Fibroblast of skin of right biceps (primary cell): Measurements from ENCODE around the gene ING4.

Experiments
- DNase-seq: peaks from one replicate; pipeline ENCODE4 v3.0.0-alpha.2; 2013

The ING4 gene

GRCh38 chr12:6632026-6632983, 30.6 kb downstream of the ING4 start:
- DNase-seq: peak; percentile 43

- DNase-seq: no peak
Observed at GRCh38 chr12:6631549-6631961, 31.4 kb downstream of the ING4 start.

GRCh38 chr12:6630736-6631135, 32.2 kb downstream of the ING4 start:
- DNase-seq: no peak

DNA sequence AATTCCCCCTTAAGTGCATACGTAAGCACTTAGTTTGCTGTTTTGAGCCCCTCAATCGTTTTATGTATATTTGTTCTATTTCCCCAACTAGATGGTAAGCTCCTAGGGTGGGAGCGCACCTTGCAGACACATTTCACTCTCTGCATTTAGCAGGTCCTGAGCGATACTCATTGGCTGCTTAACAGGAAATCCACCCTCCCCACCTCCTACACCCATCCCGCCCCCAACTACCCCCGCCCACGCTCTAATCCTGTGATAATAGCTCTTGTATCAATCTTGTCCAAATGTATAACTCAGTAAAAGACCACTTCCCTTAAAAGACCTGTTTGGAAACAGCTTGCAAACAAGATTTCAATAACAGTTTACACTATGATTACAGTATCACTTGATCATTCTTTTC, 35.3 kb downstream of the ING4 start:
- no peak for DNase-seq

DNA sequence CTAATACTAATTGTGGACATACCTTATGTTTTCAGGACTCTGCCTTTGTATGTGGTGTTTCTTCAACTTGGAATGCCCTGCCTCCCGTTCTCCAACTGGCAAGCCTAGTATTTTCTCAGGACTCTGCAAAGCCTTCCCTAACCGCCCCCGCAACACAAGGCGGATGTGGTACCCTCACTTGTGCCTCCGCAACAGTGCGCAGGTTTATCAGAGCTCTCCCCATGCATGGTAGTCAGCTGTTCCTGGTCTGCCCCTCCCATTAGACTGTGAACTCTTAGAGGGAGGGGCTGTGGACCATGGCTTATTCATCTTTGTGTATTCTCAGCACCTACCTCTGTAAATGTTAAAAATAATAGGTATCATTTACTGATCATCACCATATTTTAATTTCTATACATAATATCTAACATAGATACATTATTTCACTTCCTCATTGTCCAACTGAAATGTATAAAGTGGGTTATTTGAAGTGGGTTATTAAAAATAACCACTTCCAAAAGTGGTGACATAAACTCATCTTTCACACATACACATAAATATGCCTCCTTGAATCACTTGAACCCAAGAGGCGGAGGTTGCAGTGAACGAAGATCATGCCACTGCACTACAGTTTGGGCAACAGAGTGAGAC, 36.1 kb downstream of the ING4 start:
- DNase-seq: no peak

DNA sequence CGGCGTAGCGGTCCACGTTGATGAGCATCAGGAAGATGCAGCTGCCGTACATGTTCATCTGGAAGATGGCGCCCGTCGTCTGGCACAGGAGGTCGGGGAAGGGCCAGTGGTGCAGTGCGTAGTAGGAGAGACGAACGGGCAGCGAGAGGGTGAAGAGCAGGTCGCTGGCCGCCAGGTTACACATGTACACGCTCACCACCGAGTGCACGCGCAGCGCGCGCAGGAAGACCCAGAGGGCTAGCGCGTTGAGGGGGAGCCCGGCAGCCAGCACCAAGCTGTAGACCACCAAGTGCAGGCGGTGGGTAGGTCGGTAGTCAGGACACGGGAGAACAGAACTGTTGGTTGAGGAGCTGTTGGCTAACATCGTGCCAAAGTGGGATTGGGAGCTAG, 42.0 kb downstream of the ING4 start:
- no peak for DNase-seq

- peak; percentile 70 for DNase-seq
Observed at GRCh38 chr12:6620137-6620884, 42.6 kb downstream of the ING4 start.

DNA sequence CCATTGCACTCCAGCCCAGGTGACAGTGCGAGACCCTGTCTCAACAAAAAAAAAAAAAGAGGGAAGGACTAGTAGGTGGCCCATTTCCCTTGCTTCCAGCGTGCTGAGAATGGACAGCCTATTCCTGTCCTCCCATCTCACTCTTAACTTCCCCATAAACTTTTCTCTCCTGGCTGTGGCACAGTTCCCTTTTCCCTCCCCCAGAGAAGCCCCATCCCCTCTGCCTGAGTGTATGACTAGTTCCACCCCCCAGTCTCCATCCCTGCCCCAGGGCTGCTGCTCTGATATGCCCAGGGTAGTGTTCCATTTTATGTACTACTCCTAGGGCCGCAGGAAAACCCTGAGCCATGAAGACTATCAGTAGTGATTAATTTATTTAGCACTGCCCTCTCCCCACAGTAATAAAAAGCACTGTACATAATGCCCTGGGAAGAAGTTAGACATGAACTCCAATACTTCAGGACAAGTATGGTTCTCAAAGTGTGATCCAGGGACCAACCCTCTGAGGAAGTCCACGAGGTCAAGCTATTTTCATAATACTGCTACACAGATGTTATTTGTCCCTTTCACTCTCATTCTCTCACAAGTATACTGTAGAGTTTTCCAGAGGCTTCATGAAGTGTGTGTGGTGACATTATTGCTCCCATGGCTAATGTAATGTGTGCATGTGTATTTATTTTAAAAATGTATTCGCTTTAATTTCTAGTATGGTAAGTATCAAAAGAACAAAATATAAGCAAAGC, 44.3 kb downstream of the ING4 start:
- DNase-seq: no peak

- no peak for DNase-seq
Observed at GRCh38 chr12:6615802-6616201, 47.1 kb downstream of the ING4 start.

DNA sequence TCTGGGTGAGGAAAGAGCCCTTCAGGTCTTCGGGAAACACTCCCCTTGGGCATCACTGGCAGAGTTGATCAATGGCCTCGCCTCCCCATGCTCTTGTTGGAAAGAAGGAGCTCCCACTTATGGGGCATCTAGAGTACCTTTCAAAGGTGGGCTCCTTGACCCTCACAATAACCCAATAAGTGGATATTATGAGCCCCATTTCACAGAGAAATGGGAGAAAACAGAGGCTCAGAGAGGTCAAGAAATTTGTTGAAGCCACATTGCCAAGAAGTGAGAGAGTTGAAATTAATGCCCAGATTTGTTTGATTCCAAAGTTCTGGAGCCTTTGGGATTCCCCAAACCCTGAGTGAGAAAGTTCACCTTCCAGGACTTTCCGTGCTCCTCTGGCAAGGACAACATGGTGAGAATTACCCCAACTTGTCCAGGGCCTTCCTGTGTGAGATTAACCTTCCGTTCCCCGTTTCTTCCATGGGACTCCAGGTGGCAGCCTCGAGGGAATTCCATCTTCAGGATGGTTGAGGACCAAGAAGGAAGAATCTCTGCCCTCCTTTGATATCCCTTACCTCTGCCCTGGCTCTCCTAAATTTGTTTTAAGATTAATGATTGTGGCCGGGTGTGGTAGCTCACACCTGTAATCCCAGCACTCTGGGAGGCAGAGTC, 48.3 kb downstream of the ING4 start:
- DNase-seq: peak; percentile 35

DNA sequence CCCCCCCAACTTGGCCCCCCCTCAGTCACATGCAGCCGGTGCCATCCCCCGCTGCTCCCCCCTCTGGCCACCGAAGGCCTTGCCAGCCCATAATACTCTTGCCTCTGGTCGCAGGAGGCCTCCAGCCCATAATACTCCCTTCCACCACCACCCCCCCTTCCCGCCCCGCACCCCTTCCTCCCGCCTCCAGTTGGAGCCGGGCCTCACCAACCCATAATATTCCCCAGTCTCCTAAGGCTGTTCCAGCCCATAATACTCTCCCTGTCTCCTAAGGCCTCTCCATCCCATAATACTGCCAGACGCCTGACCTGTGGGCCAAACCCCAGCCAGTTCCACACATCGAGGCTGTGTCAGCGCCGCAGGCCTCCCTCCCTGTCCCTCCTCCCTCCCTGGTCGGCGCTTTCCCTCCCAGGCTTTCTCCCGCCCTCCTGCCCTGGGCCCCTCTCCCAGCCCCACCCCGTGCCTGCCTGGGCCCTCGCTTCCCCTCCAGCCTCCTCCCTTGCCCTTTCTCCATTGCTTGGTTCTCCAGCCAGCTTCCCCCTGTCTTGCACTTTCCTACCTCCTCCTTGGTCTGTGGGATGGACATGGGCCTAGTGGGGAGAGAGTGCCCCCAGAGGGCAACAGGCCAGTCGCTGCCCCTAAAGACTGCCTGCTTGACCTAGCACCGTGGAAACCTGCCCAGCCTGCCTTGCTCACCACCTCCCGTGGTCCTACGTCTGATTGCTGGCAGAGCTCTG, 49.0 kb downstream of the ING4 start:
- peak; percentile 95 for DNase-seq

- peak; percentile 84 for DNase-seq
Observed at GRCh38 chr12:6613015-6613775, 49.7 kb downstream of the ING4 start.

DNA sequence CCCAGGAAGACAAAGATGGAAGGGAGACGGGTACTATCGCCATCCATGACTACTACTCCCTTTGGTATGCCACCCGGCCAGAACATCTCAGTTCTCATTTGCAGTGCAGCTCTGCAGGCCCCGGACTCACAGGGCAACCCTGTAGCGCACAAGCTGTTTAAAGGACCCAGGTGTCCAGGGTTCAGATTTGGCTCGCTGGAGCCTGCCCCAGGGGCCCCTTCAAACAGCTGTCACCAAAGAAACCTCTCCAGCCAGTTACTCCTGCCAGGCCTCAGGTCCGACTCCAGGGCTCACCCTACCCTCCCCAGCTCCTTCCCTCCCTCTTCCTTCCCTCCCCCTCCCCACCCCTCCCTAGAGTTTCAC, 50.3 kb downstream of the ING4 start:
- no peak for DNase-seq

DNA sequence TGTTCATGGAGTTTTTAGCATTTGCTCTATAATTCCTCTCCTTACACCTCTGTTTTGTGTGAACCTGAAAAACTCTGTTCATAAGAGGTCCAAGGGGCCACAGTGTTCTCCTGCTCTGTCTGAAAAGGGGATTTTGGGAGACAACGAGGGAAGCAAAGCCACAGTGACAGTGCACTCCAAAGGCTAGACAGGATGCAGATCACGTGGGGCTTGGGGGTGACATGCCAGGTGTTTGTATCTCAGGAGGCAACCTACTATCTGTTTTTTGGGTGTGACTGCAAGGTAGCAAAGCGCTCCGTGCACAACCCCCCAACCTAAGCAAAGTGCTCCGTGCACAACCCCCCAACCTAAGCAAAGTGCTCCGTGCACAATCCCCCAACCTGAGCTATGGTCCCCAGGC, 50.7 kb downstream of the ING4 start:
- no peak for DNase-seq

DNA sequence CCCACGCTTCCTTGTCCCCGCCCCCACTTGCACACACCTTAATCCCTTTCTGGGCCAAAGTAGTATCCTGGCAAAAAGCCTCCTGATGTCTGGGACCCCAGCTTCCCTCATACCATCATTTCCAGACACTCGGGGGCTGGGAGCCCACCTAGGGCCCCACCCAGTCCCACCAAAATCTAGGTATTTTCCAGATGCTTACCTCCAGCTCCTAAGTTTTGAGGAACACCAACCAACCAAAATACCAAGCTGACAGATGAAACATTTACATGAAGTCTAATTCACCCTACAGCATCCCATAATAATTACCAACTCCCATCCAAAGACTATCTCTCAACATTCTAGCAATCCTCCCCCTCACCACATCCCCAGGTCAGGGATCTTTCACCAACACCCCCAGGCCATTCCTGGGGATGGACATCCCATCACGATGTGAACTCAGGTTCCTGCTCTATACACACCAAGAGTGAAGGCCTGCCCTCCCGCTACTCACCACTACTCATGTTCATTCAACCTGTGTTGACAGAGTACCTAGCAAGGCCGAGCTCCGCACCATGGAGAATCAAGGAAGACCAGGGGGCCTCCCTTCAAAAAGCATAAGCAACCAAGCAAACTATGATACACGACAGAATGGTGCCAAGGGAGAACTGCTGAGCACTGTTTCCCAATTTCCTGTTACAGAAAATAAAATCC, 54.2 kb downstream of the ING4 start:
- no peak for DNase-seq

DNA sequence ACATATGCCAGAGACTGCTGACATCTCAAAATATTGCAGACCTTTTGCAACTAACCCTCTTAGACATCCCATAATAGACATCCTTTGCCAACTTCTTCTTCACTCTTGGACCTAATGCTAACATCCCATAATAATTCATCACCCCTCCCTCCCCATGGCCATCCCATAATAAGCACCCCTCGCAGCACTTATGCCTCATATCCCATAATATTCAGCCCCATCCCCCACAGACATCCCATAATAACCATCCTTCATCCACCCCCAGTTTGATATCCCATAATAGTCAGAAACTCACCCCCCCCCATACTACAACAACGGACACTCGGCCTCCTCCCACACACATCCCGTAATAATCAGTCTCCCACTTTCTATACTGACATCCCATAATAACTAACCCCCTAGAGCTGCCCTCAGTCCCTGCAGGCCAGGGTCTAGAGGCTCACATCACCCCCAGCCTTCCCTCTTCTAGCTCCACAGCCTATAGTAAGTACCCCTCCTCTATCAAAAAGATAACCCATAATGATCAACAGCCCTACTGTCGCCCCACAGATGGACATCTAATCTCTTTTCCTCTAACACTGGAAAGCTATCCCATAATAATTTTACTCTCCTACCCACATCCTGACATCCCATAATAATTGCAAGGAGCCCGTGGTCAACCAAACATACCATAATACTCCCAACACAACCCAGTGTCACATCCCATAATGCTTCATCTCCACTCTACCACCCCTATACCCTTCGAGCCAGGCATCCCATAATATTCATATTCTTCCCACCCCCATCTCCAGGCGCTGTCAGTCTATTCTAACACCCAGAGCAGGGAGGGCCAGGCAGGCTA, 54.9 kb downstream of the ING4 start:
- peak; percentile 67 for DNase-seq

DNA sequence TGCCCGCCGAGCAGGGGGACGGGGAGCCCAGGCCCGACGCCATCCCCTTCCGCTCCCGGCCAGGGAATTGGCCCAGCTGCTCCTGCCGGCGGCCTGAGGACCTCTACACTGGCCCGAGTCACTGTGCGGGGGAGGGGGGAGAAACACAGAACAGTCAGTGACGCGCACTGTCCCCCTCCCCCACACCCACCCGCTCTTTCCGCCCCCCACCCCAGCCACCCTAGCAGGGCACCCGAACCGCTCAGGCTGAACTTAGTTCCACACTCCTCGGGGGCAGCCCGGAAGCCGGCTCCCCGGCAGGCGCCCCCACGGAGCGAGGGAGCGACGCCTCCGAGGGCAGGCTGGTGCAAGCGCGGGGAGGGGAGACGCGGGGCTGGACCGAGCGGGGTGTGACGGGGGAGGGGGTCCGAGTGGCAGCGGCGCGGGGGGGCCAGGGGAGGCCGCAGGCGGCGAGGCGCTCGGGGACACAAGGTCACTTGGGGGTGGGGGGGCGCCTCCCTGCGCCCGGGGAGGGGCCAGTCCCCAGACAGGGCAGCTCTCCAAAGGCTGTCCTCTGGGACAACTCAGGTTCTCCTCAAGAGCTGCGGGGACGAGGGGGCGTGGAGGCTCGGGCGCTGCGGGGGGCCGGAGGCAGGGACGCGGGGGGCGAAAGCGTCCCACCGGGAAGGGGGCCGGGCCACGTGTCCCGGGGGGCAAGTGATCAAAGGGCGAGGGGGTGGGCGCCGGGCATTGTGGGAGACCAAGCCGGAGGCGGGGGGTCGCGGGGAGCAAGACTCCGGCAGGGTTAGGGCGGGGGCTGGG, 56.4 kb downstream of the ING4 start:
- peak; percentile 57 for DNase-seq
